CD4-positive, alpha-beta T cell treated with Interferon alpha-2 for 1 hour (primary cell): ENCODE measurements around the gene BAG5.
A peak's percentile ranks its signal among the peaks of the same experiment; 100 is the strongest.

Experiments
- DNase-seq, 2 donors: peaks; one replicate each; pipeline ENCODE4 v3.0.0-alpha.2; 2020 to 2022

BAG5 gene

DNA sequence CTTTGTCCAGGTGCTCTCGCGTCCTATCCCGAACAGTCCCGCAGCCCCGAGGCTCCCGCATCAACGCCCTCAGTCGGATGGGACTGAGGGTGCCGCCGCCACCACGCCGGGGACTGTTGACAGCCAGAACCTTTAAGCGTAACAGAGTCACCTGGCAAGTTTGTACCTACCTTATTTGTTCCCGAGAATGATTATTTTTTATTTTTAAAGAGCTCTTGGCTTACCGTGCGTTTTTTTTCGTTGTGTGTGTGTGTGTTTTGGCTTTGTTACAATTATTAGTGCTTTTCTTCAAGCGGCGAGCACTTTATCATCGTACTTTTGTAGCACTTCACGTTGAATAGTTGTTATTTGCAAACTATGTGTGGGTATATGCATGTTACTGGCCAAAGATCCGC lies 766 bp upstream of the BAG5 start:
- DNase-seq, result no peak

DNA sequence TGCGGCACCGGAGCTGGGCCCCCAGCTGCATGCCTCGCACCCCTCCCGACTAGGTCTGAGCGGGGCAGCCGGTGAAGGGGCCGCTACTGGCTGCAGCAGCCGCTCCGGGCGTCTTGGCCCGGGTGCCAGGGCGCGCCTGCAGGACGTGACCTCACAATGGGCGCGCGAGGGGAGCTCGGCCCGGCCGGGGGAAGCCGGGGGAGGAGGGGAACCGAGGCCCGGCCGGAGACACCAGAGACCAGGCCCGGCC lies 353 bp downstream of the BAG5 start:
- DNase-seq, result no peak

- peak in 1 of 2 donors; percentile 47 for DNase-seq
Measured at GRCh38 chr14:103561381-103562178, 877 bp downstream of the BAG5 start.

DNA sequence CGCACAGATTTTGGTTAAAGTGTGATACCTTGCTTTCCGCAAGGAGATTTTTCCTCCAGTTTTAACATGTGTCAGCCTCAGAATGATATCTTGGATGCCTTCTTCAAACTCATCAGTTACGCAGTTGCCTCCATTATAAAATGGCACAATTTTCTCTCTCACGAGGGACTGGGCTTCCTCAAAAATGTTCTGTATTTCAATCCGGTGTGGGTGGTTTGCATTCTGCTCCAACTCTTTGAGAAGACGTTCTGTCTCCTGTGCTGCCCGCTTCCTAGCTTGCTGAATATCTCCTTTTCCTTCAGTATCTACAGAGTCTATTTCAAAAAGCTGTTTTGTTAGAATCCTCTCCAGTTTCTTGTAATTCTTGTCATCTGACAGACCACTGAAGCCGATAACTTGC lies 1.8 kb downstream of the BAG5 start:
- no peak for DNase-seq

DNA sequence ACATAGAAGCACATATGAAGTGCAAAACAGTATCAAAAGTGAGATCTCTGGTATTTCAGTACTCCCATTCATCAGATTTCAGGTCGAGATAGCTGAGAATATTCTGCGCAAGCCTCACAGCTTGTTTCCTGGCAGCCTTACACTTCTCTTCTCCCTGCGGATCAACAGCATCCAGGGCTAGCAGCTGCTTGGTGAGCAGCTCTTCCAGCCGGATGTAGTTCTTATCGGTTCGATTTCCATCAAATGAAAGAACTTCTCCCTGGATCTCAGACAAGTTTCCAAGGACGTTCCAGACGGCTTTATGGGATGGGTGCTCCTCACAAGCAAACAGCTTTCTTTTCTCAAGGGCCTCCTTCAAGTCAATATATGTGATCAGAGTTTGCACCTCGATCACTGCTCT lies 2.7 kb downstream of the BAG5 start:
- no peak for DNase-seq

GRCh38 chr14:103558071-103558882 lies 4.2 kb downstream of the BAG5 start:
- no peak for DNase-seq

GRCh38 chr14:103556946-103557758 lies 5.3 kb downstream of the BAG5 start:
- no peak for DNase-seq

DNA sequence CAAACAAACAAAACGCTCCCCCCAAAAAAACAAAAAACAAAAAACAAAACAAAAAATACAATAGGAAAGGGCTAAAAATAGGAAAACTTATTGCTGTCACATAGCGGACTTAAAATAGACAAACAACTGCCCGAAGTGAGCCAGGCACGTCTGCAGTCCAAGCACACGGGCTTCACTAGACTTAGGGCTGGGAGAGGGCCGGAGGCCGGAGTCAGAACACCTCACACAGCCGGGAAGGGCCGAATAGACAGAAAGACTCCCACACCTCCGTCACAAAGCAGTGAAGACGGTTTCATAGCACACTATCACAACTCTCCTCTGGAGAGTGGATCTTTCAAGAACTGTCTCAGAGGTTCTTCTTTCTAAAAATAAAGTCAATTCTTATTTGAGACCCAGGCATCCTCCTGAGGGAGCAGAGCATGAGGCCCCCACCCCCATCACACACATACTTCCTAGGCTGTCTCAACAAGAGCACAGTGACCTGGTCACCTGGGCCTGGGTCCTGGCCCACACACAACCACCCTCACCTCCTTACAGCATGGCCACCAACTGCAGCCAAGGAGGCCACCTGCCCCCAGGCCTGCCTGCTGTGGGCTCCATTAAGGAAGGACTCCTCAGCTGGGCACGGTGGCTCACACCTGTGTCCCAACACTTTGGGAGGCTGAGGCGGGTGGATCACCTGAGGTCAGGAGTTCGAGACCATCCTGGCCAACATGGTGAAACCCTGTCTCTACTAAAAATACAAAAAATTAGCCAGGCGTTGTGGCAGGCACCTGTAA lies 6.7 kb downstream of the BAG5 start:
- DNase-seq, result no peak

GRCh38 chr14:103552846-103553210 lies 9.6 kb downstream of the BAG5 start:
- no peak for DNase-seq

DNA sequence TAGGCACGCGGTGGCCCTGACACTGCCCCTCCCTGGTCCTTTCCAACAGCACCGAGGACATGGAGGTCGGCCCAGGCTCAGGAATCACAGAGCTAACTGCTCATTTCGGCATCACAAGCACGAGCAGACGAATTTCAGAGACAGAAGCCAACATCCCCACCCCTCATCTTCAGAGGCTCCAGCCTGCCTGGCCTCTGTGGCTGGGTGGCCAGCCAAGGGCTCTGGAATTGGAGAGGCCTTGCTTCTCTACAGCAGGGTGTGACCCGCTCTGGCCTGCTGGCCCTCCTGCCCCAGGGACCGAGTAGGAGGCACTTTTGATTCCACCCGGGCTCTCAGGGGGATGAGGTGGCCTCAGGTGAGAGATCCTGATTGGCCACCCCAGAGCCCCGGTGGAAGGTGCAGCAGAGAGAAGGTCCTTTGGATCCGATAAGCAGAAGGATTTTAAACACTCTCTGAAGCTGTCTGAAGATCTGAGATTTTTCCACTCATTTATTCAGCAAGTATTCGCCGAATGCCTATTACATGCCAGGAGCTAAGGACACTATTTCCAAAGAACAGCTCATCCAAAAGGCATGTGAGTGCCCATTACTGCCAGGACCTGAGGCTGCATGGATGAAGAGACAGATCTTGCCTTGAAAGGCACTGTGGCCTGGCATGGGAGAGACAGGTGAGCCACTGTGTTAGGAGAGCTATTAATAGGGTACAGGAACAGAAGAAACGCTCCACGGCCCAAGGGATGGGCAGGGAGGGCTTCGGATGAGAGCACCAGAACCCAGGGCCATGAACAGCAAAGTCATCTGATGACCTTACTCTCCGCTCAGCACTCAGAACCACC lies 10.2 kb downstream of the BAG5 start:
- DNase-seq, result no peak

DNA sequence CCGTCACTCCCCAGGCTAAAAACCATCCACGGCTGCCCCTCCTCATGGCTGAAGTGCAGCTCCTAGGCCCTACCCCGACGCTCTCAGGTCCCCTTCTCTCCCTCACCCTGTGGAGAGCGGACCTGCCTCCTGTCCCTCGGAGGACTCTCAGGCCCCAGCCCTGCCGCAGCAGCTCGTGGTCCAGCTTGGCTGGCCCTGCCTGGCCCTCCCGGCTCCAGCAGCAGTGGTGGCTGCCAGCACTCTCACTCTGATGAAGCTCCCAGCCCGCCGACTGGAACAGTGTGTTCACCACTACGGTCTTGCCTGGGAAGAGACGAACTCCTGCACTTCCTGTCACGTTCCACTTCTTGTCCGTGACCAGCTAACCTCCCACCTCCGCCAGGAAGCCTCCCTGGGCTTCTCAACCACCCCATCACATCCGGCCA lies 11.1 kb downstream of the BAG5 start:
- DNase-seq, result no peak

DNA sequence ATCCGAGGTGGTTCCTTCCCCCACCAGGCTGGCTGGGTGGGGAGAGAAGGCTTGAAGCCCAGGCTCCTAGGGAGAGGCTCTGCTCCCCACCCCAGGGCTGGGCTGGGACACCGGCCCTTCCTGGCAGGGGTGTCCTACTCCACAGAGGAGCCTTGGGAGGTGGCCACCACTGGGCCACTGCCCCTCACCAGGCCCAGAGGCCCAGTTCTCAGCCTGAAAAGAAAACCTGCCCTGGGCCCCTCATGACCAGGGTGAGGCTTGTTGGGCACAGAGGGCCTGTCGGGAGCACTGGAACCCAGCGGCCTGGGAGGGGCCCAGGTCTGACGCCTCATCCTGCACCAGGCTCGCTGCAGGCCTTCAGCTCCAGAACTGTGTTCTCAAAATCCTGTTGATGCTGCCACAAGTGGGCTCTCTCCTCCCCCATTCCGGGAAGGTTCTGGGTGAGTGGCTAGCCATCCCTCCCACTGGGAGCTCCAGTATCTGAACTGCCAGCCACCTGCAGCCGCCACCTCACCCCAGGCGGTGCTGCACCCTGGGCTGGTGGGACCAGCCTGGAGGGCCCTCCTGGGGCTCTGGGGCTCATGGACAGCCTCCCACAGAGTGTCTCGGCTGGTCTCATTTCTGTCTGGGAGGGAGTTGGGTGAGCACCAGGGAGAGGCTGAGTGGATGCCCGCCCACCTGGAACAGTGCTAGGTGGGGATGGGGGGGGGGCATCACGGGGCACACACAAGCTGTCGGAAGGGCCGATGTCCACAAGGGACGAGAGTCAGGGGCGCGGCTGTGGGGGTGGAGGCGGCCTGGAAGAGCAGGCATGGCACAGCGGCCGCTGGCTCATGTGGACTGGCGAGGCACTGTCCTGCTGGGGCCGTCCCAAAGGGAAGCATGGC lies 11.8 kb downstream of the BAG5 start:
- DNase-seq, result no peak

DNA sequence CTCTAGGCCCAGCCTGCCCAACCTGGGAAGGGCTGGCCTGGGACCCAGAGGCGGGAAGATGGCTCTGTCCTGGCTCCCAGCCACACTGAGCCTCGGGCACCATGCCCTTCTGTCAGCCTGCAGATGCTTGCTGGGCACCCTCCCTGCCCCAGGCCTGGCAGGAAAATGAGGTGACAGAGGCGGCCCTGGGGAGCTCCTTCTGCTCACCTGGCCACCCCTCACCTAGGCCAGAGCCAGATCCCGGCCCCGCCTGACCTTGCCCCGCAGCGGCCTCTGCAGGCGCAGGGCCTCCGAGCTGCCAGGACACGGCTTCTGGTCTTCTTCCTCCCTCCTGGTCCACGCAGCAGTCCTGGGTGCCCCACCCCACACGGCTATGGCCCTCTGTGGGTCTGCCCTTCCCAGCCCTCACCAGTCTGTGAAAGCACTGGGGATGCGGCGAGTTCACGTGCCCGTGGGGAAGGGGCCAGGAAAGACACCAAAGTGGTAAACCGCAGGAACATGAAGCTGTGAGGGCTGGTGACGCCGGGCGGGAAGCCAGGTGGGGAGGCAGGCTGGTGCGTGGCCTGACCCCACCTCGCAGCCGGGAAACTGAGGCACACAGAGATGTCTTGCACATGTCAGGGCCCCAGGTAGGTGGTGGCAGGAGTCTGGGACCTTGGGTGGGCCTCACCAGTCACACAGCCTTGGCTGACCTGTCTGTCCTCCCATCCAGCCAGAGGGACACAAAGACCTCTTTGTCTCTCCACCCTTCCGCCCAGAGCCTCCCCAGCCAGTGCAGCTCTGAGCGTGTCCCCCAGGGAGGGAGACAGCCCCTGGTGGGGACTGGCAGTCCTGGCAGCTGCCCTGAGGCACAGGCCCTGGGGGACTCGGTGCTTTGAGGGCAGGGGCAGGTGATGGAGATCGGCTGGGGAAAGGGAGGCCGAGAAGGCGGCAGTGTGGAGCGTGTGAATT lies 12.8 kb downstream of the BAG5 start:
- no peak for DNase-seq

- no peak for DNase-seq
Measured at GRCh38 chr14:103548463-103549351, 13.8 kb downstream of the BAG5 start.

DNA sequence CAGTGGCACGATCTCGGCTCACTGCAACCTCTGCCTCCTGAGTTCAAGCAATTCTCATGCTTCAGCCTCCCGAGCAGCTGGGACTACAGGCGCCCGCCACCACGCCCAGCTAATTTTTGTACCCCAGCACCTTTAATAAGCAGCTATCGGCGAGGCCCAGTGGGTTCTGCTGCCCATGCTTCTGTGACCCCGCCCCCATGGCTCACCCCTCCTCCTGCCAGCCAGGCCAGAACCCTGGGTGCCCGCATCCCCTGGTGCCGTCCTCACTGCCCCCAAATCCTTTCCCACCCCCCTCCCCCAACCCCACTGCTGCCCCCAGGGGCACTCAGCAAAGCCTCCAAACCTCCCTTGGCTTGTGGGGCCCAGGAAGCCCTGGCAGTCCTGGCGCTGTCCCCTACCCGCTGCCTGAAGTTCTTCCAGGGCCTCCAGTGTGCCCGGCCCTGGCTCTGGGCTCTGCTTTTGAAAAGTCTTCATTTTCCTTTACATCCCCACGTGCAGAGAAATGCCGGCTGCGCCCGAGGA lies 14.5 kb downstream of the BAG5 start:
- DNase-seq, result no peak

DNA sequence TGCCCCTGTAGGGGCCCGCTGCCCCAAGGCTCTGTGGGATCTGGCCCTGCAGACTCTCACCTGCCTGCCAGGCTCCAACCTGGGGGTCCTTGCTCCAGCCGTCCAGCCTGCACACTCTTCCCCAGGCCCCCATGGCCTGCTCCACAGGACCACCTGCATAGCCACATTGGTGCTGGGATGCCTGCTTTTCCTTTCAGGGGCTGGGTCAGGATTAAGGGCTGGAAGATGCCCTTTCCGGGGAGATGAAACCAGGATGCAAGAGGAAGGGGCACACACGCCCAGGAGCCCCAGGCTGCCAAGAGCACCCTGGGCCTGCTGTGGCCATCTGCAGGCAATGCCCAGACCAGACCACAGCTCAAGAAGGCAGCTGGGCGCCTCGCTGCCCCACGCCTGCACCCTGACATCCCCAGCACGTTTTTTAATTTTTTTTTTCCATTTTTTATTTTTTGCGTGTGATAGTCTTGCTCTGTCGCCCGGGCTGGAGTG lies 15.0 kb downstream of the BAG5 start:
- DNase-seq, result no peak

DNA sequence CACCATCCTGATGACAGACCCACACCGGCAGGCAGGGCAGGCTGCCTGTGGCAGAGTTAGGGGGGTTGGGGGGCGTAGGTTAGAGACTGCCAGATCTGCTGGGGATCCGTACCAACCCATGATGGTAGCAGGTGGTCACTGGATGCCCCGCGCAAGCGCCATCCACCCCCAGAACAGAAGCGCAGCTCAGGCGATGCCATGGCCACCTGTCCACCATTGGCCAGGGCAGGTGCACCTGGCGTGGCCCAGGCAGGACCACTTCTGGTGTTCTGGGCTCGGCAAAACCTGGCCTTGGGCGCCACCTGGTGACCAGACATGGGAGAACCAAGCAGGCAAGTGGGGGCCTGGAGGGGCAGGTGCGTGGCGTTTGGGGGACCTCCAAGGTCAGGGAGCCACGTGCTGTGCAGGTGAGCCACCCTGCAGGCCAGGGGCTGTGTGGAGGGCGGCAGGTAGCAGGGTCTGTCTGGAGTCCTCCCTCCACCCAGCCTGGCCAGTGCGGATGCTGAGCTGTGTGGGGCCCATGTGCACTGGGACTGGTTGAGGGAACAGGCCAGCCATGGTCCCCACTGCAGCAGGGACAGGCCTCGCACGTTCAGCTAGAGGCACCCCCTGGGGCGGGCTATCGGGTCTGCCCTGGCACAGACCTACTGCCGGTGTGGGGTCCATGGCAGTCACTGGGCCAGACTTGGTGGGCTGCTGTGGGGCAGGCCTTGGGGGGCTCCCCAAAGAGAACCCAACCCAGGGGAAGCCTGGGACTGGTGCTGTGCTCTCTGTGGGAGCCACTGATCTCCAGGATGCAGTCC lies 15.6 kb downstream of the BAG5 start:
- peak; percentile 69 to 81 for DNase-seq
